SK-N-SH treated with all-trans-retinoic acid at 6 μM for 48 hours (cell line): Measurements from ENCODE around the gene SCNN1B.
A peak's percentile ranks its signal among the peaks of the same experiment; 100 is the strongest.

Source experiments
- ATAC-seq: fragments of 200-7000 bp; cut with Tn5 transposase; 3 replicates; pipeline ENCODE4 v1.9.1; 2020; ENCODE audit warnings: mild to moderate bottlenecking, moderate library complexity
- ARNTL ChIP-seq: fragments of 450-650 bp; formaldehyde crosslinking; IDR thresholded peaks from 2 replicates; pipeline ENCODE4 v1.5.0; 2020; ENCODE audit warnings: low read depth, mild to moderate bottlenecking, moderate library complexity, borderline replicate concordance
- ISL1 ChIP-seq: fragments of 250-450 bp; sonication (Bioruptor Pico); IDR thresholded peaks from 2 replicates; pipeline ENCODE4 v2.1.2; 2022; ENCODE audit warnings: mild to moderate bottlenecking, moderate library complexity
- OSR1 ChIP-seq: fragments of 250-450 bp; sonication (Bioruptor Pico); IDR thresholded peaks from 2 replicates; pipeline ENCODE4 v1.8.0; 2022; ENCODE audit warnings: moderate library complexity, mild to moderate bottlenecking, inconsistent platforms
- RARB ChIP-seq: fragments of 250-450 bp; sonication (Bioruptor Pico); IDR thresholded peaks from 2 replicates; pipeline ENCODE4 v1.8.0; 2021; ENCODE audit warnings: mild to moderate bottlenecking, moderate library complexity
- SNAI2 ChIP-seq: fragments of 250-450 bp; sonication (Bioruptor Pico); IDR thresholded peaks from 2 replicates; pipeline ENCODE4 v1.5.0; 2020; ENCODE audit warnings: mild to moderate bottlenecking, moderate library complexity
- ZC3H10 ChIP-seq: fragments of 250-450 bp; sonication (Bioruptor Pico); IDR thresholded peaks from 2 replicates; pipeline ENCODE4 v1.5.1; 2021; ENCODE audit warnings: mild to moderate bottlenecking, moderate library complexity
- ZFP30 ChIP-seq: fragments of 450-650 bp; formaldehyde crosslinking; IDR thresholded peaks from 2 replicates; pipeline ENCODE4 v1.5.0; 2022; ENCODE audit warnings: mild to moderate bottlenecking, moderate library complexity
- TF ChIP-seq, protein P1 (sequence below): fragments of 250-450 bp; sonication (Bioruptor Pico); IDR thresholded peaks from 2 replicates; pipeline ENCODE4 v1.5.1; 2020; ENCODE audit warnings: low read depth, mild to moderate bottlenecking, moderate library complexity
- TF ChIP-seq, protein P2 (sequence below): fragments of 250-450 bp; sonication (Bioruptor Pico); IDR thresholded peaks from 2 replicates; pipeline ENCODE4 v1.5.0; 2020; ENCODE audit warnings: mild to moderate bottlenecking, moderate library complexity
- TF ChIP-seq, protein P3 (sequence below): fragments of 250-450 bp; sonication (Bioruptor Pico); IDR thresholded peaks from 2 replicates; pipeline ENCODE4 v1.8.0; 2021; ENCODE audit warnings: low read depth, mild to moderate bottlenecking, moderate library complexity, borderline replicate concordance
- TF ChIP-seq, protein P4 (sequence below): fragments of 250-450 bp; sonication (Bioruptor Pico); IDR thresholded peaks from 2 replicates; pipeline ENCODE4 v1.5.1; 2021; ENCODE audit warnings: mild to moderate bottlenecking, moderate library complexity

The SCNN1B gene

DNA sequence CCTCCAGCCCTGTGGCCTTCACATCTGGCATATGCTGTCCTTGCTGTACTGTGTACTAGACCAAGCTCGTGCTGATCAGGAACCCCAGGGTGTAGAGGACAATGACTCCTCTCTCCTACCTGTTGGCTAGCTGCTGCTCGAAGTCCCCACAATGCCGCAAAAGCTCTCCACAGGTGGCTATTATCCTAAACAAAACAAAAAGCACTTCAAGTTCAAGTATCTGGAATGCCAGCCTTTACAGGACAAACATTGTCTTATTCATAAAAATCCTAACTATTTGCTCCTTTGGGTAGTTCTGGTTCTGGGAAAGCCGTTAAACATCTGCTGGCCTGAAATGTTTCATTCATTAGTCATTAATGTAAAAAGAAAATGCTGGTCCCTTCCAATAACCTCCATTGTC, 108.1 kb downstream of the SCNN1B start:
- TF ChIP-seq, protein P1, sequence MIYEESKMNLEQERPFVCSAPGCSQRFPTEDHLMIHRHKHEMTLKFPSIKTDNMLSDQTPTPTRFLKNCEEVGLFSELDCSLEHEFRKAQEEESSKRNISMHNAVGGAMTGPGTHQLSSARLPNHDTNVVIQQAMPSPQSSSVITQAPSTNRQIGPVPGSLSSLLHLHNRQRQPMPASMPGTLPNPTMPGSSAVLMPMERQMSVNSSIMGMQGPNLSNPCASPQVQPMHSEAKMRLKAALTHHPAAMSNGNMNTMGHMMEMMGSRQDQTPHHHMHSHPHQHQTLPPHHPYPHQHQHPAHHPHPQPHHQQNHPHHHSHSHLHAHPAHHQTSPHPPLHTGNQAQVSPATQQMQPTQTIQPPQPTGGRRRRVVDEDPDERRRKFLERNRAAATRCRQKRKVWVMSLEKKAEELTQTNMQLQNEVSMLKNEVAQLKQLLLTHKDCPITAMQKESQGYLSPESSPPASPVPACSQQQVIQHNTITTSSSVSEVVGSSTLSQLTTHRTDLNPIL (CRISPR knock-in tag): no peak
- ATAC-seq: no peak

DNA sequence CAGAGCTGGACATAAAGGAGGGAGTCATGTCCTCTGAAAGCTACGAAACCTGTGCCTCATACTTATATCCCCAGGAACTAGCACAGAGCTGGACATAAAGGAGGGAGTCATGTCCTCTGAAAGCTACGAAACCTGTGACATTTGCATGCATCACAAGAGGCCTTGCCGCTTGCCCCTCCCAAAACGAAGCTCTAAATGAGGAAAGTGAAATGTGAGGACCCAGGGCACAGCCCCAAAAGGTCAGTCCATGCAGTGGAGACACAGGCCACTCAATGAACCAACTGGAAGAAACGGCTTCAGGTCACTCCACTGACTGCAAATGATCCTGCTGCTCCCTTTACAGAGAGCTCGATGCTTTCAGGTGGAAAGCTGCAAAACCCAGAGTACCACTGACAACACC, 112.6 kb downstream of the SCNN1B start:
- ATAC-seq: no peak

DNA sequence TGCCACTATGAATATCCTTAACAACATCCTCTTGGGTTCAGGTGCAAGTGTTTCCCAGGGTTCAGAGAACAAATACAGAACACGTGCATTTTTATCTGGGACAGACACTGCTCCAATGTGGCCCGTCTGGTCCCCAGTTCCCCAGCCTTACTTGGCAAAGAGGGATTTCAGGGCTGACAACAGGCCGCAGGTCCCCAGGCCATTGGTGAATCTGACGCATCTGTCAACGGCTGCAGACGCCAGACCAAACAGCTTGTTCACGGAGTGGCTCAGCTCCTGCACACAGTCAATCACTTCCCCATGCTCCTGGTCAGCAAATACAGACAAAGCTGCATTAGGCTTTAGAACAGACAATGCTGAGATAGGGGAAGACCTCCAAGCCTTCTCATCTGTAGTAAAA, 114.7 kb downstream of the SCNN1B start:
- TF ChIP-seq ARNTL (no peak), OSR1 (CRISPR knock-in tag) (no peak), SNAI2 (no peak), ZFP30 (CRISPR knock-in tag) (no peak)
- TF ChIP-seq, protein P2, sequence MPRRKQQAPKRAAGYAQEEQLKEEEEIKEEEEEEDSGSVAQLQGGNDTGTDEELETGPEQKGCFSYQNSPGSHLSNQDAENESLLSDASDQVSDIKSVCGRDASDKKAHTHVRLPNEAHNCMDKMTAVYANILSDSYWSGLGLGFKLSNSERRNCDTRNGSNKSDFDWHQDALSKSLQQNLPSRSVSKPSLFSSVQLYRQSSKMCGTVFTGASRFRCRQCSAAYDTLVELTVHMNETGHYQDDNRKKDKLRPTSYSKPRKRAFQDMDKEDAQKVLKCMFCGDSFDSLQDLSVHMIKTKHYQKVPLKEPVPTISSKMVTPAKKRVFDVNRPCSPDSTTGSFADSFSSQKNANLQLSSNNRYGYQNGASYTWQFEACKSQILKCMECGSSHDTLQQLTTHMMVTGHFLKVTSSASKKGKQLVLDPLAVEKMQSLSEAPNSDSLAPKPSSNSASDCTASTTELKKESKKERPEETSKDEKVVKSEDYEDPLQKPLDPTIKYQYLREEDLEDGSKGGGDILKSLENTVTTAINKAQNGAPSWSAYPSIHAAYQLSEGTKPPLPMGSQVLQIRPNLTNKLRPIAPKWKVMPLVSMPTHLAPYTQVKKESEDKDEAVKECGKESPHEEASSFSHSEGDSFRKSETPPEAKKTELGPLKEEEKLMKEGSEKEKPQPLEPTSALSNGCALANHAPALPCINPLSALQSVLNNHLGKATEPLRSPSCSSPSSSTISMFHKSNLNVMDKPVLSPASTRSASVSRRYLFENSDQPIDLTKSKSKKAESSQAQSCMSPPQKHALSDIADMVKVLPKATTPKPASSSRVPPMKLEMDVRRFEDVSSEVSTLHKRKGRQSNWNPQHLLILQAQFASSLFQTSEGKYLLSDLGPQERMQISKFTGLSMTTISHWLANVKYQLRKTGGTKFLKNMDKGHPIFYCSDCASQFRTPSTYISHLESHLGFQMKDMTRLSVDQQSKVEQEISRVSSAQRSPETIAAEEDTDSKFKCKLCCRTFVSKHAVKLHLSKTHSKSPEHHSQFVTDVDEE: no peak
- TF ChIP-seq, protein P3, sequence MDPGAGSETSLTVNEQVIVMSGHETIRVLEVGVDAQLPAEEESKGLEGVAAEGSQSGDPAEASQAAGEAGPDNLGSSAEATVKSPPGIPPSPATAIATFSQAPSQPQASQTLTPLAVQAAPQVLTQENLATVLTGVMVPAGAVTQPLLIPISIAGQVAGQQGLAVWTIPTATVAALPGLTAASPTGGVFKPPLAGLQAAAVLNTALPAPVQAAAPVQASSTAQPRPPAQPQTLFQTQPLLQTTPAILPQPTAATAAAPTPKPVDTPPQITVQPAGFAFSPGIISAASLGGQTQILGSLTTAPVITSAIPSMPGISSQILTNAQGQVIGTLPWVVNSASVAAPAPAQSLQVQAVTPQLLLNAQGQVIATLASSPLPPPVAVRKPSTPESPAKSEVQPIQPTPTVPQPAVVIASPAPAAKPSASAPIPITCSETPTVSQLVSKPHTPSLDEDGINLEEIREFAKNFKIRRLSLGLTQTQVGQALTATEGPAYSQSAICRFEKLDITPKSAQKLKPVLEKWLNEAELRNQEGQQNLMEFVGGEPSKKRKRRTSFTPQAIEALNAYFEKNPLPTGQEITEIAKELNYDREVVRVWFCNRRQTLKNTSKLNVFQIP (CRISPR knock-in tag): no peak
- TF ChIP-seq, protein P1 (CRISPR knock-in tag): no peak
- TF ChIP-seq, protein P4, sequence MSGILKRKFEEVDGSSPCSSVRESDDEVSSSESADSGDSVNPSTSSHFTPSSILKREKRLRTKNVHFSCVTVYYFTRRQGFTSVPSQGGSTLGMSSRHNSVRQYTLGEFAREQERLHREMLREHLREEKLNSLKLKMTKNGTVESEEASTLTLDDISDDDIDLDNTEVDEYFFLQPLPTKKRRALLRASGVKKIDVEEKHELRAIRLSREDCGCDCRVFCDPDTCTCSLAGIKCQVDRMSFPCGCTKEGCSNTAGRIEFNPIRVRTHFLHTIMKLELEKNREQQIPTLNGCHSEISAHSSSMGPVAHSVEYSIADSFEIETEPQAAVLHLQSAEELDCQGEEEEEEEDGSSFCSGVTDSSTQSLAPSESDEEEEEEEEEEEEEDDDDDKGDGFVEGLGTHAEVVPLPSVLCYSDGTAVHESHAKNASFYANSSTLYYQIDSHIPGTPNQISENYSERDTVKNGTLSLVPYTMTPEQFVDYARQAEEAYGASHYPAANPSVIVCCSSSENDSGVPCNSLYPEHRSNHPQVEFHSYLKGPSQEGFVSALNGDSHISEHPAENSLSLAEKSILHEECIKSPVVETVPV (CRISPR knock-in tag): no peak
- TF ChIP-seq, all 23 proteins: peak for 0
- ATAC-seq: no peak

More for the DNA sequence above, 112.6 kb downstream of the SCNN1B start:
- TF ChIP-seq ARNTL (no peak), ZC3H10 (CRISPR knock-in tag) (no peak)
- TF ChIP-seq, protein P1 (CRISPR knock-in tag): no peak

DNA sequence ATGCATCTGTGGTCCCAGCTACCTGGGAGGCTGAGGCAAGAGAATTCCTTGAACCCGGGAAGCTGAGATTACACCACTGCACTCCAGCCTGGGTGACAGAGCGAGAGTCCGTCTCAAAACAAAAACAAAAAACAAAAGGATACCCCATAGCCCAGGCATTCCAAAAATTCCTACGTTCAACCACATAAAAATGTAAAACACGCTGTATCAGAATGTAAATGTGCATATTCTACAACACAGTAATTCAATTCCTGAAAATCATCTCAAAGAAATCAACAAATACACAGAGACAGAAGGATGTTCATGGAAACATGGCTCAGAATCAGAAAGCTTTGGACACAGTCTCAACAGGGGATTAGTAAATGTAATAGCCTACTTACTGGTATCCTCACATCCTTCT, 117.9 kb downstream of the SCNN1B start:
- peak; percentile 23; the same call in 2 of the 3 replicates for ATAC-seq

More for the DNA sequence above, 117.9 kb downstream of the SCNN1B start:
- no peak for TF ChIP-seq RARB (CRISPR knock-in tag)
- TF ChIP-seq, protein P1 (CRISPR knock-in tag): no peak
- TF ChIP-seq ISL1: 0 out of 2 replicates have a peak, but pooled peaks have one; percentile 16
- TF ChIP-seq, protein P4 (CRISPR knock-in tag): no peak
- TF ChIP-seq, protein P3 (CRISPR knock-in tag): no peak
- TF ChIP-seq ARNTL: no peak
- no peak for TF ChIP-seq ZC3H10 (CRISPR knock-in tag)
- TF ChIP-seq, all 23 proteins: peak for 1
